CD4-positive, alpha-beta T cell treated with Interleukin-21 for 1 hour (primary cell): ENCODE results near the gene SLAMF7.
"Not testable (repeated sequence)": the region's sequence is repeated elsewhere in the genome, so short reads cannot be mapped to it uniquely, and the experiment has no call there.

Source experiments
- DNase-seq: peaks from one replicate; pipeline ENCODE4 v3.0.0-alpha.2; 2020

SLAMF7 gene, protein sequence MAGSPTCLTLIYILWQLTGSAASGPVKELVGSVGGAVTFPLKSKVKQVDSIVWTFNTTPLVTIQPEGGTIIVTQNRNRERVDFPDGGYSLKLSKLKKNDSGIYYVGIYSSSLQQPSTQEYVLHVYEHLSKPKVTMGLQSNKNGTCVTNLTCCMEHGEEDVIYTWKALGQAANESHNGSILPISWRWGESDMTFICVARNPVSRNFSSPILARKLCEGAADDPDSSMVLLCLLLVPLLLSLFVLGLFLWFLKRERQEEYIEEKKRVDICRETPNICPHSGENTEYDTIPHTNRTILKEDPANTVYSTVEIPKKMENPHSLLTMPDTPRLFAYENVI

DNA sequence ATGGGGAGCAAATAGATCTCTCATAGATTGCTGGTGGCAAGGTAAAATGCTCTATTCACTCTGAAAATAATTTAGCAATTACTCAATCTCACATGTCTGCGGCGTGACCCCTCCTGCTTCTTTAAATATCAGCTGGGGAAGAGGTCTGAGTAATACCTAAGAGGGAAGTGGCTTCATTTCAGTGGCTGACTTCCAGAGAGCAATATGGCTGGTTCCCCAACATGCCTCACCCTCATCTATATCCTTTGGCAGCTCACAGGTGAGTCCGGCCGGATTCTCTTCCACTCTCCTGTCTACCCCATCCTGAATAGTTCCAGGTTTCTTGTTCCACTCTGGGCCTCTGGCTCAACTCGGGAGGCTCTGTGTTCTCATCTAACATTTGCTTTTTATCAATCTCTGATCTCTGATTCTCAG, at the start of gene SLAMF7:
SLAMF7 (plus strand) TSS at position 150 of the 414 bp plus-strand sequence; CDS start at position 205, 55 bp downstream.
- DNase-seq = peak; percentile 67

GRCh38 chr1:160692390-160692789, 46.7 kb upstream of the SLAMF7 start:
- peak; percentile 39 for DNase-seq

DNA sequence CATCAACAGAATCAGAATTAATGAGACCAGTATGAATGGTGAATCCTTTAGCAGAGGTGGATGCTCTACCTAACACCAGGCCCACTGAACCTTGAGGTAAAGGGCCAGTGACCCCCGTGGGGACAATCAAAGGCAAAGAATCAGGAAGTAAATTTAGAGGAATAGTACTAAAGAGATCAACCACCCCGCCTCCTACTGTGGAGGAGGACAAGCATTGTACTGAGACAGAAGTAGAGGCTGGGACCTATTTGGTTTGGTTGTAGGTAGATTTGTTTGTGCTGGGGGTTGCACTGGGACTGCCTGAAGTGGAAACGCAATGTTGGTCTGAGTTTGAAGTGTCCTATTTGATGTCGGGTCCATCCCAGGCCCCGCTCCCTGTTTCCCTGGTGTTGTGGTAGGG, 36.9 kb upstream of the SLAMF7 start:
- no peak for DNase-seq

- no peak for DNase-seq
Observed at GRCh38 chr1:160704250-160704649, 34.8 kb upstream of the SLAMF7 start.

DNA sequence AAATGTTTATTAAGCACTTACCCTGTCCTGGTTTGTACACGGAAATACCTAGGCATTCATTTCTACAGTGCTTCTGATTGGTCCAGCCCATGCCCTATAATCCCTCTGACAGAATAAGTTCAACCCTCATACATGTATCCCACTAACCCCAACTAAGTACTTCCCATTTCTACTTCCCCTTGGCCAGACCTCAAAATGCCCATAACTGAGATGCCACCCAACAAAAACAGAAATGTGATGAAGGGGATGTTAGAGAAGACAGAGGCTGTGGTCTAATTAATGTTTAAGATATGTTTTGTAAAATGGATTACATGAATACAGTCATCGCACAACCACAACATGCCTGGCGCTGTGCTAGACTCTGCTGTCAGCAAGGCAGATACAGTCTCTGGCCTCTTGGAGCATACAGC, 33.8 kb upstream of the SLAMF7 start:
- DNase-seq = not testable (repeated sequence)

- DNase-seq = no peak
Observed at GRCh38 chr1:160705742-160706141, 33.3 kb upstream of the SLAMF7 start.

DNA sequence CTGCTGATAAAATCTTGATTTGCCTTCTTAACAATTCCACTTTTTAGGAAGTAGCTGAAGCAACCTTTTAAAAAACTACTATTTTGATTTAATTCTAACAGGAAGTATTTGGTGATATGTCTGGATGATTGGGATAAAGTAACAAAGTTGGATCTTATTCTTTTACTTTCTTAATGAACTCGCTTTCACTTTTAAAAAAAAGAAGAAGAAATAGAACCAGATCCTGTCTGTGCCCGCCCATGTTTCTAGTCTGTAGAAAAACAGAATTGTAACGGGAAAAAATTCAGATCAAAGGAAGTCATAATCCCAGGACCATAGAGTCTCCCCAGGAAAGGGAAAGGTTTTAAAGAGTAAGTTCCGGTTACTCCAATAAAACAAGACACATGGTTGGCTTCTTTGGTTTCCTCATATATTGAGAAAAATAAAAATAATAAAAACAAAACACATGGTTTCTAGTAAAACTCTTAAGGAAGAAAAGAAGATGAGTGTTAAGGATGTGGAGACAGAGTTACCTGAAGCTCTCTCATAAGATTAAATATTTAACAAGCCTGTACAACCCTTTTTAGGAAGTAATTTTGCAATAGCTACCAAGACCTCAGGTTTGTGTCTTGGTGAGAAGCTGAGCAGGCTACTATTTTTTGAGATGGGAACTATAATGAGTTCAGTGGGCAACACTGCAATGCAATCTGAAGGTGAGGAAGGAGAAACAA, 32.4 kb upstream of the SLAMF7 start:
- DNase-seq = no peak

DNA sequence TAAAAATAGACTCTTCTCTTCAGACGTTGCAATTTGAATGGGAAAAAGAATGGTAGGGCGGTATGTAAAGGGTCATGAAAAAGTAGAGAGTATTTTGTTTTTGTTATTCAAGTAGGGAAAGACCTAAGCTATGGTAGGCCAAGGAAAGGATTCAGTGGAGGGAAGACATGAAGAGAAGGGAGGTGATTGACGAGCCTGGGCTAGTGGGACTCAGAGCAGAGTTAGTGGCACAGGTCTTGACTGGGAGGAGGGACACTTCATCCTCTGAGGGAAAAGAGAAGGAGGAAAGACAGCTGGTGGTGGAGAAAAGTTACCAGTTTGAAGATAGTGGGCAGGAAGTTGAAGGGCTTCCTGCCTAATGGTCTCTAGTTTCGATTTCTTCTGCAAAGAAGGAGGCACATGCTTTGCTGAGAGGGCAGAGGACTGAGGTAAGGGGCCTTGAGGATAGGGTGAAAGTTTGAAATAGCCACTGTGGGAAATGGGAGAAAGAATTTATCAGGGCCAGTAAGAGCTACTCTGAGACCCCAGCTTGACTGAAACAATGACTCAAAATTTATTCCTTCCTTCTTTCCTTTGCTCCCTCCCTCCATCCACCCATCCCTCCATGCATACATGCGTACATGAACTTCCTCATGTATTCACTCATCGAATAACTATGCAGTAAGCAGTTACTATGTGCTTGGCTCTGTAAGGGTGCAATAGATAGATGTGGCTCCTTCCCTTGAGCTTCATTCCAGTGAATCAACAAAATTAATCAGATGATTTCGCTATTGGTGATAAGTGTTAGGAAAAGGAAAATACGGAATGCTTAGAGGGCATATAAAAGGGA, 31.6 kb upstream of the SLAMF7 start:
- DNase-seq = peak; percentile 61

DNA sequence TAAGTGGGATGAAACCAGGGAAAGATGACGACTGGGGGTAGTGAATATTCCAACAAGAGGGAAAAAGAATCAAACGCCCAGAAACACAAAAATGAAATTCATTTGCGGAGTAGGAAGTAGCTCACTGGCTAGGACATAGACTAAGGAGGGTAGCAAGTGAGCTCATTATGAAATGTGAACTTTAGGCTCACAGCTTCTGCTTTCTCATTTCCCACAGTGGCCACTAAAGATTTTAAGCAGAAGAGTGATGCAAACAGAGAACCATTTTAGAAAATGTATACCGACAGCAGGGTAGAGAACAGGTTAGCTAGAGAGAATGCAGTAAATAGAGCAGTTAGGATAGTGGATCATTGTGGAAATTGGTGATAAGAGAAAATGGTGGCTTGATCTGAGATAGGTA, 30.9 kb upstream of the SLAMF7 start:
- DNase-seq = peak; percentile 41

- DNase-seq = peak; percentile 51
Observed at GRCh38 chr1:160708801-160709200, 30.2 kb upstream of the SLAMF7 start.

GRCh38 chr1:160709715-160710114, 29.3 kb upstream of the SLAMF7 start:
- no peak for DNase-seq

DNA sequence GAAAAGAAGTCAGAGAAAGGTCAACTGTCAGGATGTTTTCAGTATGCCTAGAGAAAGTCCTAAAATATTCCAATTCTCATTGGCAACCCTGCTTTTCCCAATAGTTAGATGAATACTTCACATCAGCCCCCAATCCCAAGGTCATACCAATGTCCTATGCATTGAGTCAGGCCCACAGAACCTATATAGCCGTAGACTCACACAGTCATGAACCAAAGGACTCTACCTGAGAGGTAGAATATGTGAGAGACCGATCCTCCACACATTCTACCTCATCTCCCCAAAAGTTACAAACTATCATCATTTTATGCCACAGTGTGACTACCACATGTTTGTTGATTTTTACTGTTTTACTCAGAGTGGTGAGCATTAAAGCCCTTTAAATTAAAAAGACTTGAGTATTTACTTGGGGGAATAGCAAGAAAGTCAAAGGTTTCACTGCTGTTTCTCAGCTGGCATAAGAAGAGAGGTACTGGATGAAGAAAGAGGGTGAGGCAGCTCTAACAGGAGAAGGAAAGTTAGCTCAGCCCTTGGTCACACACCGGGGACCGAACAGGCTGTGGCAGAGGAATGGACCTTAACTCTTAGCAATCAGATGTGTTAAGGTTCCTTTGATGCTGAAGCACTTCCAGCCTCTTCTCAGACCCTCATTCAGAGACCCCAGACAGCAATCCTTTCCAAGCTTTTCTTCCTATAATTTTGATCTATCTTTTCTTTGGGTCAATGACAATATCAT, 28.4 kb upstream of the SLAMF7 start:
- no peak for DNase-seq

DNA sequence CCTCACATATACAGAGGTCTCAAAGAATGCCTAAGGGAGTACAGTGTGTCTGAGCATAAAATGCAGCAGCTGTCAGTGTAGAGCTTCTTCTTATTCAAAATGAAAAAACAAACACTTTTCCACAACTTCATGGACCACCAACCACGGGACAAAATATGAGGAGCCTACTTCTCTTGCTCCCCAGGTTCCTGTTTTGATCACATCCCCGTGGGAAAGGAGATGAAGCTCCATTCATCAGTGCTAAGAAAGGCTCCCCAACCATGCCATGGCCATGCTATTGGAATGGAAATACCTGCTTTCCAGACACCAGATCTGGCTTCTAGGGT, 27.8 kb upstream of the SLAMF7 start:
- DNase-seq = no peak

DNA sequence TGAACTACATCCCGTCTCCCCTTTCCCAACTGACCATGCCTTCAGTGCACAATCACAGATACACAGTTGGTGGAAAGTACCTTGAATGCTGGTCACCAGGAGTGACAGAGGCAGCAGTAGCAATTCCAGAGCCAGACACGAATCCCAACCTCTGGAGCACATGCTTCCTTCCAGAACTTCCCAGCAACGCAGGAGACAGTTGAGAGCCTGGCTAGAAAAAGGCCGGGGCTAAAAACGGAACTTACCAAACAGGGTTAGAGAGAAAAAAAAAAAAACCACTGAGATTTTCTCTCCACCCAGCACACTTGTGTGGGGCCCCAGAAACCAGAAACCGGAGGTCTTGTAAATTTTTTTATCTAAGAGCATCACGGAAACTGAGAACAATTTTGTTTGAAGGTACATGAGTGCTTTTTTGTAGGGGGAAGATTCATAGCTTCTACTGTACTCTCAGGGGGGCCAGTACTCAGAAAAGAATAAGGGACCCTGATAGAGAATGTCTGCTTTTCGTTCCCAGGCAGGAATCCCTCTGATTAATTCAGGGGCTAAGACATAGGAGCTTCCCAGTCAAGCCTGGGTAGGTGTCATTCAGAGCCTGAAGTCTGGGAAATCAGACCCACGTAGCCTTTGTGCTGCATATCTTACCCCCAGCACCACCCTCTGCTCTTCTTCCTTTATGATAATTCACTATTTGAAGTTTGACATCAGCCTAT, 27.3 kb upstream of the SLAMF7 start, which contains the start of gene CD48:
CD48 (minus strand) TSS at position 221 of the 710 bp plus-strand sequence; CDS start at position 162, 59 bp downstream.
- DNase-seq = peak; percentile 79

- peak; percentile 77 for DNase-seq
Observed at GRCh38 chr1:160712525-160713080, 26.4 kb upstream of the SLAMF7 start.

GRCh38 chr1:160713161-160713560, 25.9 kb upstream of the SLAMF7 start:
- DNase-seq = no peak

- peak; percentile 46 for DNase-seq
Observed at GRCh38 chr1:160714034-160714648, 24.9 kb upstream of the SLAMF7 start.

DNA sequence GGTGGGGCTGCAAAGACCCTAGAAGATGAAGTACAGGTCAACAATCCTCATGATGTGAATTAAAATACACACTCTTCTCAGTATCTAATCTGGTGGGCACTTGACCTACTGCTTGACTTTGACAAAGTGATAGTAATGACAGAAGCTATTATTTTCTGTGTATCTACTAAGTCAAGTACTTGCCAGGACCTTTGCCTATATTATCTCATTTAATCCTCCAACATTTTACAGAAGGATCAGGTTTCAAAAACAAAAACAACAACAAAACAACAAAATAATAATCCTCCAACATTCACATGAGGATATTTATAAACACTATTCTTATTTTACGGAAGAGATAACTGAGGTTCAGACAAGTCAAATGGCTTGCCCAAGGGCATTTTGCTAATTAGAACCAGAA, 23.0 kb upstream of the SLAMF7 start:
- no peak for DNase-seq

DNA sequence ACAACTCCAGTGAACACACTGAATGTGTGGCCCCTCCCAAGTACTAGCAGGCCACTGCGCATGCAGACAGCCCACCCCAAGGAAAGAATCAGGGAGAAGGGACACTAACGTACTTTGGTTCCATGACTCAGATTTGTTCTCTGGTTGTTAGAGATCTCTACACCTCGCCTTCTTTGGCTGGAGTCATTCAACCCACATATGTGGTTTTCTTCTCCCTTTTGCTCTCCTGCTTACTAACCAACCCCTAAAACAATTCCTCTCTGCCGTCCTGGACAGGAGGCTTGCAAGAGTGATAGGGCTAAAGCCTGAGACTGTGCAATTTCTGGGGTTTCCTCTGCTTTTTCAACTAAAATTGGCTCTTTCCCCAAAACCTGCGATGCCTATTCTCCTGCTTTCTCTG, 21.7 kb upstream of the SLAMF7 start:
- no peak for DNase-seq

DNA sequence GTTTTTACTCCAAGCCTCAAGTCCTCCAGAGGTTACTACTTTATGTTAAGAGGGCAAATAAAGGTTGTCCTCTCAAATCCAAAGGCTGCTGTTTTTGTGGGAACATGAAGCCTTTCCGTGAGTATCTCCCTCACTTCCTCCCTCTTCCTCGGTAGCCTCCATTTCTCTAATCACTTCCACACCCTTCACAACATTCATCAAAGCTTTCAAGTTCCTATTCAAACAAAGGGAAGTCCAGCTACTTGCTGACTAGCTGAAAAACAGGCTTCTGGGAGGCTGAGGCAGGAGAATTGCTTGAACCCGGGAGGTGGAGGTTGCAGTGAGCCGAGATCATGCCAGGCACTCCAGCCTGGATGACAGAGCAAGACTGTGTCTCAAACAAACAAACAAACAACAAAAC, 20.8 kb upstream of the SLAMF7 start:
- no peak for DNase-seq

DNA sequence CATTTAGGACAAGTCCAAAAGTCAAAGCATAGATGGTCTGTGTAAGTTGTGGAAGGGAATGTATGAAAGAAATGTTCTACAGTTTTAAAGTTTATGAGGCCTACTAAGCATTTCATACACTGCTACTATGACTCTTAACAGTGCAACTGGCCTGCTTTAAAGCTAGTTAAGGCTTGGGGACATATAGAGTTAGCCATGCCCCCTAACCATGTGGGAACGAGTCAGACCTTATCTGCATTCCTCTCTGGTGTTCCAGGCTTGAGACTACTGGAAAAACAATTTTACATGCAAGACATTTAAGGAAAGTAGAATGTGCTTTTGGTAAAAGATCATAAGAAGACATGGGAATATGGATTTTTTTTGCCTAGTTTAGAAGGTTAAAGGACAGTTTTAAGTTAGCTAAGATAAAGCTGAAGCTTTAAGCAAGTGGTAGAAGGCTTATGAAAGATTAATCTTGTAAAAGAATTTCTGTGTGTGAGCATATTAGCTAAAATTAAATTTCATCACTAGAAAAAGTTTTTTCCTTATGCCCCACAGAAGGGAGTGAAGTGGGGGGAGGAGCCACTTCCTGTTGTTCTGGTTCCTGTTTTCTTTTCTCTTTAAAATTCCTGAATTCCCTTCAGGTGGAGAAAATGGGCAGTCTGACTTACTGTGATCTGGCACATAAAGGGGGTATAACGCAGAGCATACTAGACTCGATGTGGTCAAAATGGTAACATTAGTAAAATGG, 18.5 kb upstream of the SLAMF7 start:
- no peak for DNase-seq
